A673 (cell line): ENCODE measurements around the gene DCAKD. TPM values are rescaled to one million over a fixed set of nuclear protein-coding genes. Genes with fewer than 3 reads are reported as not detected.

Experiments used
- BruUV-seq: library from RNA; stranded (reverse); fragments of 400-500 nt; replicated peaks from 2 replicates; lab custom pipeline; 2021; lab: Mats Ljungman, UMichigan
- CTCF ChIA-PET: fragments of 300-600 bp; sonication (Branson Sonifier 250); formaldehyde crosslinking; loops from one replicate; lab custom pipeline; 2022; ENCODE audit warnings: antibody characterized with exemption; lab: Charles Lee
- POLR2A ChIA-PET: fragments of 300-600 bp; sonication (Branson Sonifier 250); formaldehyde crosslinking; loops from one replicate; lab custom pipeline; 2022; ENCODE audit warnings: antibody characterized with exemption; ENCODE audit not compliant: low non-redundant PET; lab: Charles Lee
- DNase-seq: peaks from one replicate; pipeline ENCODE4 v3.0.0-alpha.2; 2015; ENCODE audit warnings: low spot score
- H3K27ac ChIP-seq: fragments of 200-600 bp; sonication (generic); 2 replicates; pipeline ENCODE4 v1.5.1; 2016; ENCODE audit warnings: mixed run types, low read depth, mild to moderate bottlenecking, mixed read lengths, antibody characterized with exemption, low read length; ENCODE audit not compliant: poor library complexity, severe bottlenecking
- H3K27me3 ChIP-seq: fragments of 200-600 bp; sonication (generic); replicated peaks from 2 replicates; pipeline ENCODE4 v1.6.1; 2017; ENCODE audit warnings: mixed run types, low read depth, mild to moderate bottlenecking, mixed read lengths, antibody characterized with exemption, low read length; ENCODE audit not compliant: insufficient read depth, poor library complexity
- H3K36me3 ChIP-seq: fragments of 200-600 bp; sonication (generic); 2 replicates; pipeline ENCODE4 v1.6.1; 2016; ENCODE audit warnings: mixed run types, mild to moderate bottlenecking, mixed read lengths, antibody characterized with exemption, low read length; ENCODE audit not compliant: insufficient read depth, poor library complexity, severe bottlenecking
- H3K4me1 ChIP-seq: fragments of 200-600 bp; sonication (generic); 2 replicates; pipeline ENCODE4 v1.6.1; 2017; ENCODE audit warnings: mixed run types, mild to moderate bottlenecking, mixed read lengths, antibody characterized with exemption, low read length; ENCODE audit not compliant: insufficient read depth, poor library complexity, severe bottlenecking
- H3K4me3 ChIP-seq: fragments of 200-600 bp; sonication (generic); 2 replicates; pipeline ENCODE4 v1.5.1; 2016; ENCODE audit warnings: low read depth, mixed run types, mild to moderate bottlenecking, mixed read lengths, low read length; ENCODE audit not compliant: poor library complexity, severe bottlenecking
- H3K9me3 ChIP-seq: fragments of 200-600 bp; sonication (generic); 2 replicates; pipeline ENCODE4 v1.6.1; 2016; ENCODE audit warnings: mixed run types, low read depth, mild to moderate bottlenecking, mixed read lengths, antibody characterized with exemption, low read length; ENCODE audit not compliant: poor library complexity, severe bottlenecking
- CTCF ChIP-seq: fragments of 300-800, 200-600 bp; sonication (generic); conservative IDR thresholded peaks from 2 replicates; pipeline ENCODE4 v1.5.1; 2017; ENCODE audit warnings: low read depth, mild to moderate bottlenecking, antibody characterized with exemption, low read length, moderate library complexity, mixed read lengths
- EZH2 ChIP-seq: fragments of 200-600 bp; sonication (generic); IDR thresholded peaks from 2 replicates; pipeline ENCODE4 v1.6.1; 2017; ENCODE audit warnings: borderline replicate concordance, low read depth, mild to moderate bottlenecking, mixed read lengths, antibody characterized with exemption, low read length; ENCODE audit not compliant: poor library complexity, severe bottlenecking
- intact Hi-C: fragments of 100-400 bp; cut with micrococcal nuclease; formaldehyde crosslinking; loops from one replicate; pipeline ENCODE4 v1.10.0; 2022; ENCODE audit not compliant: unreplicated experiment
- total RNA-seq: library from RNA; stranded (reverse); gene quantifications from 2 replicates; pipeline ENCODE4 v1.2.3, GENCODE V29; 2021

The DCAKD gene
- total RNA-seq, 1 experiment from 2014 or later, result 19.1 TPM

GRCh38 chr17:45034599-45034998, 16.8 kb downstream of the DCAKD start:
- POLR2A ChIA-PET, result interaction anchor here (0.6 kb wide), 1 partner anchor 135 kb away, joined by 13 read pairs; a partner anchor contains a TSS
- Histone ChIP-seq H3K9me3 (no peaks in the 10 kb centered on the region), H3K4me1 (no peaks in the 10 kb centered on the region), H3K27me3 (no peaks in the 10 kb centered on the region), H3K4me3 (no peak overlapping the region), H3K27ac (no peak overlapping the region), H3K36me3 (peaks cover 5% of the 10 kb centered on the region)
- TF ChIP-seq CTCF, result no peak
- no peak for TF ChIP-seq EZH2
- no TSS peak for BruUV-seq
- CTCF ChIA-PET, result no interaction called here
- DNase-seq, result no peak
- intact Hi-C loops, result no loop called here

GRCh38 chr17:45032174-45032541, 19.3 kb downstream of the DCAKD start:
- ChIA-PET POLR2A (no interaction called here), CTCF (no interaction called here)
- no TSS peak for BruUV-seq
- TF ChIP-seq CTCF (no peak), EZH2 (no peak)
- intact Hi-C loops, result no loop called here
- Histone ChIP-seq H3K36me3 (peaks cover 5% of the 10 kb centered on the region), H3K27ac (no peak overlapping the region), H3K27me3 (no peaks in the 10 kb centered on the region), H3K4me1 (no peaks in the 10 kb centered on the region), H3K4me3 (no peak overlapping the region), H3K9me3 (no peaks in the 10 kb centered on the region)
- no peak for DNase-seq

GRCh38 chr17:45031231-45032173, 19.9 kb downstream of the DCAKD start:
- ChIA-PET POLR2A (interaction anchor here (0.6 kb wide), 1 partner anchor 28 kb away, joined by 4 read pairs; no protein-coding TSS in a partner anchor), CTCF (no interaction called here)
- no peak for TF ChIP-seq EZH2
- TF ChIP-seq CTCF, result no peak
- no peak overlapping the region for H3K27ac ChIP-seq
- peaks cover 5% of the 10 kb centered on the region for H3K36me3 ChIP-seq
- H3K9me3 ChIP-seq, result no peaks in the 10 kb centered on the region
- no peaks in the 10 kb centered on the region for H3K4me1 ChIP-seq
- no peak overlapping the region for H3K4me3 ChIP-seq
- no peaks in the 10 kb centered on the region for H3K27me3 ChIP-seq
- intact Hi-C loops, result no loop called here
- no peak for DNase-seq
- no TSS peak for BruUV-seq
